DMS114 treated with DMSO at 0.1 percent for 48 hours (cell line): ENCODE results near the gene MARVELD3.

Experiments used
- DNase-seq: peaks from one replicate; lab custom pipeline; 2025; ENCODE audit not compliant: unreplicated experiment; lab: John Stamatoyannopoulos, UW

MARVELD3 gene

GRCh38 chr16:71622088-71622487 is 3.9 kb upstream of the MARVELD3 start:
- DNase-seq, result no peak

DNA sequence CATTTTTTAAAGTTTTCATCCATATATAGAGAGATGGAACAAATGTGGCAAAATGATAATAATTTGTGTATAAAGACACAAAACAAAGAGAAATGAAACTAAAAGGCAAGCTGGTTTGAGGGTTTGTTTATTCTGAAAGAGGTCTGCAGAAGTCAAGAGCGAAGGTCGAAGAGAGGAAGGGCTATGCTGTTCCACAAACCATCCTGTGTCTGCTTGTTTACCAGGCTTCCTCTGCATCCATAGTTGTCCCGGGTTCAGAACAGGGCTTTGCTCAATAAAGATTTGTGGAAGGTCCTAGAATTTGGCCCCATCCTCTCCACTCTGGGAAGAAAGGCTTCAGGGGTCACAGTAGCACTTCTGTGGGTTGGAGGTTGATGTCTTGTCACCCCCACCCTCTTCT is 2.4 kb upstream of the MARVELD3 start:
- no peak for DNase-seq

DNA sequence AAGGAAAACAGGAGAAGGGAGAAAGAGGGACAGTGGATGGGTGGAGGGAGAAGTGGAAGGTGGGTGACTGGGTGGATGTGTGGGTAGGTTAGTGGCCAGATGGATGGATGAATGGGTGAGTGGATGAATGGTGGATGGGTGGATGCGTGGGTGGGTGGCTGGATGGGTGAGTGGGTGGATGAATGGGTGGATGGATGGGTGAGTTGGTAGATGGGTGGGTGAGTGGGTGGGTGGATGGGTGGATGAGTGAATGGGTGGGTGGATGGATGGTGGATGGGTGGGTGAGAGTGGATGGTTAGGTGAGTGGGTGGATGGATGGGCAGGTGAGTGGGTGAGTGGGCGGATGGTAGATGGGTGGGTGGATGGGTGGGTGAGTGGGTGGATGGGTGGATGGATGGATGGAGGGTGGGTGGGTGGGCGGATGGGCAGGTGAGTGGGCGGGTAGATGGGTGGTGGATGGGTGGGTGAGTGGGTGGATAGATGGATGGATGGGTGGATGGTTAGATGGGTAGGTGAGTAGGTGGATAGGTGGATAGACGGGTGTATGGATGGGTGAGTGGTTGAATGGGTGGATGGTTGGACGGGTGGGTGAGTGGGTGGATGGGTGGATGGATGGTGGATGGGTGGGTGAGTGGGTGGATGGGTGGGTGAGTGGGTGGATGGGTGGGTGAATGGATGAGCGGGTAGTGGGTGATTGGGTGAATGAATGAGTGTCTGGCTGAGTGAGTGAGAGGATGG is 702 bp upstream of the MARVELD3 start:
- DNase-seq, result no peak

DNA sequence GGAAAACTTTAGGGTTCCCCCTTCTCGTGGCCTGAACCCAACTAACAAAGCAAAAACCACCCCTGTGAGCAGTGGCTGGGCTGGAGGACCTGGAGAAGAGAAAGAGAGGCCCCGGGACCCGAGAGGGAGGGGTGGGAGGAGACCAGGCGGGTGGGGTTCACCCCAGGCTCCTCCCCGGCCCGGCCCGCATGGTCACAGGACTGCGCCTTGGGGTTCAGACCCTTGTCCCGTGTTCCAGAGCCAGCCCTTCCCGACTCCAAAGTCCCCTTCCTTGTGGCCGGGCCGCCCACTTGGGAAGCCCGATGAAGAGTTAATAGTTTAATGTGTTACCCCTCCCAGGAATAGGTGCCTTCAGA is 852 bp downstream of the MARVELD3 start:
- DNase-seq, result no peak

DNA sequence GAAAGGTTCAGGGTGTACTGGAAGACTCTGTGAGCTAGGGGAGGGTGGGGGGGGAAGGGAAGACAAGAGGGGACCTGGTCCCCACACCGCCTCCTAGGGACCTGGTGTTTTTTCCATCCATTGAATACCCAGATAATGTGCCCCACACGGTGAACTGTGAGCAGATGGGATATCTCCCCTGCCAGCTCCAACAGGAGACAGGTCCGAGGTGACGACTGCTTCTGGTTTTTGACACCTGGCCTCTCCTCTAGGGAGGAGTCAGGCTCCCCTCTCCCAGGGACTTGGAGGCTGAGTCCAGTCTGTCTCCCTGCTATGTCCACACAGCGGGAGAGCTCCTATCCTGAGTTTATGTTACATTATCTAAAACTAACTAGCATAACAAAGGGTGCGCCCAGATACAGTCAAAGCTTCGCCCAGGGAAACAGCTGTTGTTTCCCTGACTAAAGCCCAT is 1.8 kb downstream of the MARVELD3 start:
- DNase-seq, result no peak

GRCh38 chr16:71628810-71629209 is 2.8 kb downstream of the MARVELD3 start:
- no peak for DNase-seq

GRCh38 chr16:71629278-71630016 is 3.5 kb downstream of the MARVELD3 start:
- DNase-seq, result no peak

DNA sequence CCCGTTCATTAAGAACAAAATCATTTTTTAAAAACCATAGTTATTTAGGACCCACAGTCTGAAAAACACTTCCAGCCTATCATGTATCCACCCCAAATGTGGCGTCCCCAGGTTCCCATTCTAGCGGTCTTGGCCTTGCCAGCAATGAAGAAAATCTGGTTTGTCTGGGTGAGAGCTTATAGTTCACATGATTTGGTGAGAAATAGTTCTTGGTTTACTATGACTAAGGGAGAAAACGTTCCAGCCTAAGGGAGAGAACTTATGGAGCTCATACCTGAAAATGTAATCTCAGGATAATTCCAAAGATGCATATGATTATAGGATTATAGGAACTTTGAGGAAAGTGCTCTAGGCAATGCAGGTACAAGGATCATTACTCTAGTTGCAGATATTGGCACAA is 4.8 kb downstream of the MARVELD3 start:
- no peak for DNase-seq

- DNase-seq, result no peak
These were observed 5.8 kb downstream of the MARVELD3 start for GRCh38 chr16:71631776-71632175.

DNA sequence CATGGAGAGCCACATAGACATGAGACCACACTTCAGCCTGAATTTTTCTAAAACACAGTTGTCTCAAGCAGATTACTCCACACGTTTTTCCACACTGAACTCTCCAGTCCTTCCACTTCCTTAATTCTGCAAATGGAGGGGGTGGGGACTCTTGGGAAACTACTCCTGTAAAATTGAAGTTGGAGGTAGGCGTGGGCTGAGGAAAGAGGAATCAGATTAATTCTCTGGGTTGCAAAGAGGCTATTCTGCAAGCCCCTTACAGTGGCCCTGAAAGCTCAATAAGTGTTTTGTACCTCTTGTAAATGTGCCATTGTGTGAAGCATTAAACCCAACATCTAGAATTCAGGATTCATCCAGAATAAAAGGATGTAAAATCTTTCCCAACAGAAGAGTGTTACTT is 9.6 kb downstream of the MARVELD3 start:
- DNase-seq, result no peak

GRCh38 chr16:71637398-71637797 is 11.4 kb downstream of the MARVELD3 start:
- no peak for DNase-seq

DNA sequence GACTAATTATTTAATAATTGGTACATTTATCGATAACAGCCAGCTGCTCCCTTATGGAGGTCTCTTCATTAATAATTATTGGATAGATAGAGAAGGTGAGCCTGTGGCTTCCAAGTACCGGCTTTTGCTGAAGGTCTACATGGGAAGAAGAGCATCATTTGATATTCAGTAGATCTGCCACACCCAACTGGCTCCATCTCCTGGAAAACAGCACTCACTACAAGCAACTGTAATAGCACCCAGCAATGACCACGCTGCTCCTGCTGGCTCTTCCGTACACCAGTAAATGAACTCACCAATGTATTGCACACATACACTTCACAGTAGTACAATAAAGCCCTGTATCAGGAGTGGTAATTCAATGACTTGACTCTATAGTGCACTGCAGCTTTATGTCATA is 19.5 kb downstream of the MARVELD3 start:
- DNase-seq, result peak; percentile 73

DNA sequence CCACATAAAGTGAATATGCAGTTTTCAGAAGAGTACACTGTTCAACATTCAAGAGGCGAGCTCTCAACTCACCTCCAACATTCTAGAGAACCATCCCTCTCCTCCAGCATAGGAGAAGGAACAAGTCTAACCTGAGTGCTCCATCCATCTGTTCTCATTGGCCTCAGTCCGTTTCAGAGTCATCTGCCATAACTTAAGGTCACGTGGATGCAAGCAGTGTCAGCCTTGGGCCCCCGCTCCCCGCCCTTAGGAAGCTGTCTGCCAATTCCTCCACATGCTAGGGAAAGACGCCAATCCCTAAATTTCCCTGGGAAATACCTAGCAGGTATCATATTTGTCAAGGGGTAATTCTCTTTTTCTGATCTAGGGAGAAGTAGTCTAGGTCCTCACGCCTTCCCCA is 21.4 kb downstream of the MARVELD3 start:
- no peak for DNase-seq

DNA sequence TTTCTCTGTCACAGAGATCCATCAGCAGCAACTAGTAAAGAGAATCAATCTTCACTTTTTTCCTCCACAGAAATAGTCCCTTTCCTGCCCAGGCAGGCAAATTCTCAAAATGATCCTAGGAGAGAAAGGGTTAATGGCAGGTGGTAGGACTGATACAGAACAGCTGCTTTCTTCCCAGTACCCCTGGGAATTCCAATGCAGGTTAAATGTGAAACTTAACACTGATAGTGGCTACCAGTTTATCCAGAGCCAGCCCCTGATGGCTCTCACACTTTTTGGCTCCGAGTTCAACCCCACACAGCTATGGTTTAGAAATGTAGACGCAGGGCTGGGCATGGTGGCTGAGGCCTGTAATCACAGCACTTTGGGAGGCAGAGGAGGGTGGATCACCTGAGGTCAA is 22.2 kb downstream of the MARVELD3 start:
- no peak for DNase-seq

GRCh38 chr16:71648921-71649320 is 22.9 kb downstream of the MARVELD3 start:
- DNase-seq, result no peak

DNA sequence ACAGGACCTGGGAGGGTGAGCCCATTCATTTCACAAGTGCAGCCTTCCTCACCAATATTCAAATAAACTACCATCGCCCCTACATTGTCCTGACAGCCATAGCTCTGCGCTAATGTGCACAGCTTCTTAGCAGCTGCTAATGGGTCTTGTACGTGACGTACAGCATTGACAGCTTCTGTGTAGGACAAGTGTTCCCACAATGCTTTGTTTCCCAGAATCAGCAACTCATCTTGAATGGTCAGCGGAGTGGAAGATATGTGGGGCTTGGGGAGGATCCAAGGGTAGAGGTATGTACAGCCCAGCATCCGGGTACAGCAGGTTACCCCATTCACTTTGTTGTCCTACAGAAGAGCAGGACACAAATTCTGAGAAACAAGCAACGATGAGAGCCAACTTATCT is 23.7 kb downstream of the MARVELD3 start:
- no peak for DNase-seq

GRCh38 chr16:71658771-71659170 is 32.8 kb downstream of the MARVELD3 start:
- DNase-seq, result no peak

- DNase-seq, result no peak
These were observed 33.5 kb downstream of the MARVELD3 start for GRCh38 chr16:71659471-71659870.

DNA sequence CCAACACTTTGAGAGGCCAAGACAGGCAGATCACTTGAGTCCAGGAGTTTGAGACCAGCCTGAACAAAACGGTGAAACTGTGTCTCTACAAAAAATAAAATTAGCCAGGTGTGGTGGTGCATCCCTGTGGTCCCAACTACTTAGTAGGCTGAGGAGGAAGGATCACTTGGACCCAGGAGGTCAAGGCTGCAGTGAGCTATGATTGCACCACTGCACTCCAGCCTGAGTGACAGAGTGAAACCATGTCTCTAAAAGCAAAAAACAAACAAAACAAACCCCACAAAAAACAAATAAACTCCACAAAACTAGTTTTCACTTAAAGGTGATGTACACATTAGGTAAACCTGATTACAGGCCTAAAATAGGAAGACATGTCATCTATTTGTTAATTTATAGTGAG is 40.3 kb downstream of the MARVELD3 start:
- DNase-seq, result no peak

DNA sequence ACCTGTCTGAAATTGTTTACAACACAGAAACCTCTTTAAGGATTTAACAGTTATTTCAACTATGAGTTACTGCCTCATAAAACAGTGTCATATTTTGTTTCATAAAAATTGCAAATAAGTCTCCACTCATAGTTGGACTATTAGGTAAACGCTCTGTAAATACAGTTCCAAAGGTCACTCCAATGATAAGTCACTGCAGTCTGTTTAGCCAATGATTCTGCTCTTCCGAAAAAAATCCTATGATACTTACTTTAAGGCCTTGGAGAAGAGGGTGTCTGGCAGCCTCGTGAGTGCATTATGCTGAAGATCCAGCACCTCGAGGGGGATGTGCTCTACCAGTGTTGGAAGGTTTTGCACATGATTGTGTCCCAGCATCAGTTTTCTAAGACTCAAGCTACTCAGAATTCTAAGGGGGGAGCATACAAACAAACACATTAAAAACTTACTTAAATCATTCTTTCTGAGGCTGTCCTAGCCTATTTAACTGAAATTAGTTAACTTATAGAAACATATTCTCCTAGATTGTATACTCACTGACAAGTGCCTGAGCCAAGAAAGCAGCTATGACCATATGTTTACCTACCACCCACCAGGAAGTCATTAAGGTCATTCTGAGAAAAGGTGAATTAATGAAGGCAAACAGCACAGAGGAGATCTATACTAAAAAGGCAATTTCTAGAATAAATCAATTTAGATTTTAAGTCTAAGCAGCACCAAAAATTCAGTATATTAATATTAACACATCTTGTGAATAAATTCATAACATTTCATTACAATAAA is 41.1 kb downstream of the MARVELD3 start:
- DNase-seq, result no peak

DNA sequence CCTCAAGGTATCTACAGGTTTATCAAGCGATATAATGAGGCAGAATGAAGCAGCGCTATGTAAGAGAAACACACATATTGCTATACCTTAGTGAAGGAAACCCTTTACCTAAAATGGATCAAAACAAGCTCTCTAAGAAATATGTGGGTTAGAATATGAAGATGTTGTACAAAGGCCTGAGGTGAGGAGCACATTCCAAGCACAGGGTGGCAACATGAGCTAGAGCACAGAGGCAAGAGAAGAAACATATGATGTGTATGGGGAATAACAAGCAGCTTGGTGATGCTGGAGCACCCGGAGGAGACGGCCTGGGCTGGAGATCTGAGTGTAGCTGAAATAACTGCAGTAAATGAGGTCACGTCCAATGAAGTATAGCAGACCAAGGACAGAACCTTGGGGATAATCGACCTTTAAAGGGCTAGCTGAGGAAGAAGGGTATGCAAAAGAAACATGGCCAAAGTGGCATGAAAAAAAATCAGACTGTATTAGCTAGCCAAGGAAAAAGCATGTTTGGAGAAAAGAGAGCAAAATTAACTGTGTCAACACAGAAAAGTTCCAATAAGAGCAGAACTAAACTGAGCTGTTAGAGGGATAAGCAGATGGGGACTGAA is 44.0 kb downstream of the MARVELD3 start:
- DNase-seq, result no peak
